ENCODE results near the gene OPN1LW. TPM values are rescaled to one million over a fixed set of nuclear protein-coding genes. Genes with fewer than 3 reads are reported as not detected.

Gene OPN1LW
- total RNA-seq, 120 experiments from 2014 or later = not detected

Other genes starting within 250 kb of the OPN1LW start
- gene AVPR2, start 239.6 kb upstream of the OPN1LW start, total RNA-seq = under 1 TPM in 2 of 120 experiments, not detected in 118; 0.41 to 0.66 TPM
- 10 to 100 TPM in 106 of 120 experiments, 1 to 10 TPM in 14; 6.4 to 31.6 (median 14.8) TPM for gene ARHGAP4, start 218.0 kb upstream of the OPN1LW start, total RNA-seq
- gene NAA10, start 209.2 kb upstream of the OPN1LW start, total RNA-seq = 100 to 1,000 TPM in 13 of 120 experiments, 10 to 100 TPM in 107; 57.4 to 119 (median 83.8) TPM
- gene RENBP, start 199.6 kb upstream of the OPN1LW start, total RNA-seq = 10 to 100 TPM in 115 of 120 experiments, 1 to 10 TPM in 5; 8.2 to 34.2 (median 16.9) TPM
- 10 to 100 TPM; 41.2 to 97.5 (median 57.4) TPM for gene HCFC1, start 172.4 kb upstream of the OPN1LW start, total RNA-seq
- gene TMEM187, start 171.5 kb upstream of the OPN1LW start, total RNA-seq = 10 to 100 TPM in 29 of 120 experiments, 1 to 10 TPM in 91; 2.7 to 17.2 (median 8.0) TPM
- gene IRAK1, start 124.3 kb upstream of the OPN1LW start, total RNA-seq = 100 to 1,000 TPM in 2 of 120 experiments, 10 to 100 TPM in 118; 27.2 to 130 (median 49.0) TPM
- 100 to 1,000 TPM in 13 of 120 experiments, 10 to 100 TPM in 107; 75.9 to 123 (median 90.3) TPM for gene MECP2, start 46.5 kb upstream of the OPN1LW start, total RNA-seq
- not detected for gene OPN1MW, start 38.4 kb downstream of the OPN1LW start, total RNA-seq
- gene OPN1MW2, start 75.5 kb downstream of the OPN1LW start, total RNA-seq = not detected
- not detected for gene OPN1MW3, start 113.3 kb downstream of the OPN1LW start, total RNA-seq
- not detected for gene TEX28, start 150.9 kb downstream of the OPN1LW start, total RNA-seq
- 1 to 10 TPM in 19 of 120 experiments, under 1 TPM in 34, not detected in 67; 0.17 to 5.9 (median 0.76) TPM for gene TKTL1, start 151.6 kb downstream of the OPN1LW start, total RNA-seq
- gene FLNA, start 230.4 kb downstream of the OPN1LW start, total RNA-seq = 100 to 1,000 TPM in 68 of 120 experiments, 10 to 100 TPM in 52; 48.9 to 557 (median 107) TPM
- gene EMD, start 235.1 kb downstream of the OPN1LW start, total RNA-seq = 10 to 100 TPM; 21.9 to 72.7 (median 41.5) TPM

Data from dorsolateral prefrontal cortex (tissue), 118 donors.